Transverse colon (tissue), 4 donors: ENCODE results near the gene PGK2. TPM values are rescaled to one million over a fixed set of nuclear protein-coding genes. Genes with fewer than 3 reads are reported as not detected.

ENCODE experiments used
- DNase-seq: peaks from one replicate; pipeline ENCODE4 v3.0.0-alpha.2; 2019
- H3K27ac ChIP-seq, 4 donors: fragments of 200-600 bp; sonication (generic); 2 replicates each; pipeline ENCODE4 v1.5.1; 2016 to 2018; ENCODE audit warnings: inconsistent platforms in 4 of 4
- H3K27me3 ChIP-seq: fragments of 200-600 bp; sonication (generic); 2 replicates; pipeline ENCODE4 v1.5.1; 2017; ENCODE audit warnings: inconsistent platforms
- H3K36me3 ChIP-seq, 4 donors: fragments of 200-600 bp; sonication (generic); 2 replicates each; pipeline ENCODE4 v1.5.1; 2017 to 2019; ENCODE audit warnings: inconsistent platforms in 4 of 4
- H3K4me1 ChIP-seq, 4 donors: fragments of 200-600 bp; sonication (generic); 2 replicates each; pipeline ENCODE4 v1.5.1; 2017 to 2020; ENCODE audit warnings: inconsistent platforms in 4 of 4
- H3K4me3 ChIP-seq, 4 donors: fragments of 200-600 bp; sonication (generic); 1 replicate in 1 of 4; 2 replicates in 3 of 4; pipeline versions ENCODE4 v1.5.1 to v1.6.1; 2017 to 2019; ENCODE audit warnings: inconsistent platforms in 4 of 4
- H3K9me3 ChIP-seq, 2 donors: fragments of 200-600 bp; sonication (generic); 2 replicates each; pipeline ENCODE4 v1.5.1; 2017 to 2019; ENCODE audit warnings: inconsistent platforms in 2 of 2
- EP300 ChIP-seq: sonication (generic); formaldehyde crosslinking; IDR thresholded peaks from one replicate; pipeline ENCODE4 v1.6.1; 2017; ENCODE audit warnings: antibody characterized with exemption, low read depth
- POLR2A ChIP-seq: fragments of 450-650 bp; IDR thresholded peaks from one replicate; pipeline ENCODE4 v1.6.1; 2016; ENCODE audit warnings: antibody characterized with exemption, mild to moderate bottlenecking, moderate library complexity
- POLR2AphosphoS5 ChIP-seq, 3 donors: sonication (generic); formaldehyde crosslinking; IDR thresholded peaks; one replicate each; pipeline ENCODE4 v1.6.1; 2016; ENCODE audit warnings: antibody characterized with exemption in 3 of 3
- WGBS, 2 donors: methylation state at CpG; one replicate each; pipeline ENCODE4 v1.1.5; 2018; ENCODE audit warnings: low coverage in 1 of 2; 5-methylcytosine and 5-hydroxymethylcytosine counted together
- in situ Hi-C, 4 donors: fragments of 200-750 bp; cut with MboI; loops; one replicate each; pipeline versions ENCODE4 v1.15.0 to v1.15.1; 2017; ENCODE audit warnings: low sequenced_read_pairs in 3 of 4, low pct_ligation_motif_present in 1 of 4, low pct_unique_long_range_greater_than_20kb in 1 of 4
- intact Hi-C: fragments of 100-400 bp; cut with DNase I; formaldehyde crosslinking; loops from one replicate; pipeline ENCODE4 v1.15.1; 2023; ENCODE audit warnings: low total_unique reads
- total RNA-seq, 4 donors: library from RNA; depleted of rRNA; stranded (reverse); fragments of >200 nt; gene quantifications; one replicate each; pipeline ENCODE4 v1.1.0, GENCODE V29; 2016
- TF ChIP-seq, protein P1 (sequence below), 5 experiments: fragments of 200-600 bp in 3 of 5; fragments of 450-650 bp in 2 of 5; sonication (generic) in 3 of 5; IDR thresholded peaks; 1 replicate in 2 of 5; 2 replicates in 3 of 5; pipeline ENCODE4 v1.5.1; 2016 to 2017; ENCODE audit warnings: antibody characterized with exemption in 5 of 5, inconsistent platforms in 3 of 5, mild to moderate bottlenecking in 2 of 5, moderate library complexity in 1 of 5

The PGK2 gene
- total RNA-seq, result not detected

DNA sequence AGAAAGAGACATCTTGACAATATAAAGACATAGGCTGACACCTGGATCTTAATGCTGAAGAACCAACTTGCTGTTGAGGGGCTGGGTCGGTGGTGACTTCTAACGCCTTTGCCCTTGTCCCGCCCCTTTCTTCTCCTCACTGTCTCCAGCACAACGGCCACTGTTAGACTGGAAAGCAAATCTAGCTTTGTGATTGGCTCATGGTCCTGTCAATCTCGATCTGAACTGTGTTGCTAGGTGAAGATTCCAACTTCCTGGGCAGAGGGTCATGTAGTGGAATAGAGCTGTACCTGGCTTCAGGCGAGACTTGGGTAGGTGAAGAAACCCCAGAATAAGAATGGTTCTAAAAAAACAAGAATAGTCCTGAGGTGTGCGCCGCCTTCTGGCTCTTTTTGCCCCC is at the start of gene PGK2:
PGK2 (minus strand) TSS at position 110 of the 400 bp plus-strand sequence; CDS start at position 12, 98 bp downstream.
- TF ChIP-seq POLR2A (no peak), POLR2AphosphoS5 (IDR thresholded peaks at IDR 0.05) (no peak), EP300 (no peak)
- TF ChIP-seq, protein P1, sequence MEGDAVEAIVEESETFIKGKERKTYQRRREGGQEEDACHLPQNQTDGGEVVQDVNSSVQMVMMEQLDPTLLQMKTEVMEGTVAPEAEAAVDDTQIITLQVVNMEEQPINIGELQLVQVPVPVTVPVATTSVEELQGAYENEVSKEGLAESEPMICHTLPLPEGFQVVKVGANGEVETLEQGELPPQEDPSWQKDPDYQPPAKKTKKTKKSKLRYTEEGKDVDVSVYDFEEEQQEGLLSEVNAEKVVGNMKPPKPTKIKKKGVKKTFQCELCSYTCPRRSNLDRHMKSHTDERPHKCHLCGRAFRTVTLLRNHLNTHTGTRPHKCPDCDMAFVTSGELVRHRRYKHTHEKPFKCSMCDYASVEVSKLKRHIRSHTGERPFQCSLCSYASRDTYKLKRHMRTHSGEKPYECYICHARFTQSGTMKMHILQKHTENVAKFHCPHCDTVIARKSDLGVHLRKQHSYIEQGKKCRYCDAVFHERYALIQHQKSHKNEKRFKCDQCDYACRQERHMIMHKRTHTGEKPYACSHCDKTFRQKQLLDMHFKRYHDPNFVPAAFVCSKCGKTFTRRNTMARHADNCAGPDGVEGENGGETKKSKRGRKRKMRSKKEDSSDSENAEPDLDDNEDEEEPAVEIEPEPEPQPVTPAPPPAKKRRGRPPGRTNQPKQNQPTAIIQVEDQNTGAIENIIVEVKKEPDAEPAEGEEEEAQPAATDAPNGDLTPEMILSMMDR (IDR thresholded peaks at IDR 0.05), result no peak
- 81 to 82% methylated on average over 4 to 8 of the region's 8 CpGs for WGBS, 2 donors
- Histone ChIP-seq H3K36me3 (no peaks in the 10 kb centered on the region), H3K4me1 (no peaks in the 10 kb centered on the region), H3K4me3 (no peak within 1 kb of the TSS), H3K9me3 (no peaks in the 10 kb centered on the region), H3K27me3 (no peaks in the 10 kb centered on the region), H3K27ac (no peak within 1 kb of the TSS)
- no peak for DNase-seq
- in situ Hi-C loops (no loop called here), intact Hi-C loops (no loop called here)

DNA sequence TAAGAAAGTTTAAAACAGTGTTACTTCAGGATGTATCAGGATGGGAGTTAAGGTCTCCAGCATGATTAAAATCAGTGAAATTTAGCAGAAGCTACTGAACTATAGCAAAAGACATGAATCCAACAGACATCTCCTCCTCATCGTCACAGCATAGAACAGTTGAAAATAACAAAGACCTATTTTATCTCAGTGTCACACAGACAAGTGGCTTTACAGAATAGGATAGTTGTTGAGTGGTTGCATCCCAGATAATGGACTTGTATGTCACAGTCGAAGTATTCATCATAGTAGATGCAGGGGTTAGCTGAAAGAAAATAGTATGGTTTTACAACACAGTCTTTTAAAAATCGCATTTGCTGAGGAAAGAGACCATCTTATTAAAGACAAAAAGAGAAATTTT is 48.1 kb upstream of the PGK2 start:
- TF ChIP-seq EP300, result no peak
- no peak for TF ChIP-seq POLR2AphosphoS5 (IDR thresholded peaks at IDR 0.05)
- TF ChIP-seq POLR2A, result no peak
- TF ChIP-seq, protein P1 (IDR thresholded peaks at IDR 0.05), result no peak
- no peak for DNase-seq
- Histone ChIP-seq H3K27me3 (no peaks in the 10 kb centered on the region), H3K9me3 (no peaks in the 10 kb centered on the region), H3K4me1 (no peaks in the 10 kb centered on the region), H3K4me3 (no peak overlapping the region), H3K36me3 (no peaks in the 10 kb centered on the region), H3K27ac (no peak overlapping the region)
- intact Hi-C loops (no loop called here), in situ Hi-C loops (loop anchor here in 3 of 4 donors (25.0 kb wide), 1 partner anchor 298 kb away; no protein-coding TSS in a partner anchor)
- 72 to 83% methylated on average over 2 to 3 of the region's 3 CpGs for WGBS, 2 donors

DNA sequence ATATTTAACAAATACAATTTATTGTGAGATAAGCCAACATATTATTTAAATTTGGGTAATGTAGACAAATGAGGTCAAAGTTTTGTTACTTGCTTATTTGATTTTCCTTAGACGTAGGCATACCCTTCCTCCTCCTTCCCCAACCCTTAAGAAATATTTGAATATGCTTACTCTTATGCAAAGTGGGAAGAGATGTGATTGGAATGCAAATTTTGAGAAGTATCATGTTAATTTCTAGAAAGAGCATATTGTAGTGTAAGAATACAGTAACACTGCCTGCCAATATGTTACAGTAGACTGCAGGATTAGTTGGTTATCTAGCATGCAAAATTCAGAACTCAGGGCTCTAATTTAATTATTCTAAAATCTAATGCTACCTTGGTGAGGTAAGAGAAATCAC is 46.3 kb upstream of the PGK2 start:
- DNase-seq, result no peak
- Histone ChIP-seq H3K9me3 (no peaks in the 10 kb centered on the region), H3K4me1 (no peaks in the 10 kb centered on the region), H3K27ac (no peak overlapping the region), H3K4me3 (no peak overlapping the region), H3K27me3 (no peaks in the 10 kb centered on the region), H3K36me3 (no peaks in the 10 kb centered on the region)
- WGBS, 2 donors, result 71 to 91% methylated on average over 1 of the region's 1 CpG
- intact Hi-C loops (no loop called here), in situ Hi-C loops (loop anchor here in 3 of 4 donors (25.0 kb wide), 1 partner anchor 296 kb away; no protein-coding TSS in a partner anchor)
- no peak for TF ChIP-seq POLR2AphosphoS5 (IDR thresholded peaks at IDR 0.05)
- no peak for TF ChIP-seq EP300

DNA sequence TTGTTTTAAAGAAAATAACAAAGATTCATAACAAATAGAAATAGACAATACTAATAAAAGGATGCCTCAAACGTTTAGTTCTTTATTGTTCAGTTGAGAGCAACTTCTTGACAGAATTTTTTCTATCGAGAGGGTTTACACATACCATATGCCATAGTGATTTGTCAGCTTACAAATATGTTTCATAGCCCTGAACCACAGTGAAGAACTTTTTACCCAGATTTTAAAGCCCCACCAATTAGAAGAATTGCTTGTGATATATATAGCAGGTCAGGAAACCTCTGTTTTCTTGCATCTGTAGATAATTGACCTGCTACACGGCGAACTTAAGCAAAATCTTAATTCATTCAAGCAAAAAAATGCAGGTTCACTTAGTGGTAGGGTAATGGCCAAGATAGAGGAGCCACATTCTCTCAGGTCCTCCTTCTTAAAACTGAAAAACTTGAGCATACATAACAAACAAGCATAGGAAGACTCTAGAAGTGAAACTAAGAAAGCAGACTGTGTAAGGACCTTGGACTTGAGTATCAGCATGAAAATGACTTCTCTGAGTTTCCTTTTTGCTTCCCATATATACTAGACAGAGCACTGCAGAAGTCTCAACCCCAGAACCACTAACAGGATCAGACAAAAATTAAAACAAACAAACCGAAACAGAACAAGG is 39.8 kb upstream of the PGK2 start:
- WGBS, 2 donors, result 40 to 44% methylated on average over 4 to 5 of the region's 5 CpGs
- Histone ChIP-seq H3K27me3 (no peaks in the 10 kb centered on the region), H3K9me3 (no peaks in the 10 kb centered on the region), H3K4me3 (no peak overlapping the region), H3K36me3 (no peaks in the 10 kb centered on the region), H3K27ac (no peak overlapping the region), H3K4me1 (no peaks in the 10 kb centered on the region)
- in situ Hi-C loops (loop anchor here in 3 of 4 donors (25.0 kb wide), 1 partner anchor 290 kb away; no protein-coding TSS in a partner anchor), intact Hi-C loops (no loop called here)
- TF ChIP-seq, protein P1 (IDR thresholded peaks at IDR 0.05), result no peak
- no peak for TF ChIP-seq EP300
- no peak for TF ChIP-seq POLR2AphosphoS5 (IDR thresholded peaks at IDR 0.05)
- no peak for TF ChIP-seq POLR2A
- no peak for DNase-seq
